Motor neuron (in vitro differentiated cells): ENCODE measurements around the gene CPSF4L. TPM values are rescaled to one million over a fixed set of nuclear protein-coding genes. Genes with fewer than 3 reads are reported as not detected.

Experiments
- ATAC-seq, 8 experiments: fragments of 200-7000 bp; cut with Tn5 transposase; replicated peaks in 6 of 8; 2 replicates each; pipeline ENCODE4 v1.8.0; 2021; ENCODE audit warnings: mild to moderate bottlenecking in 8 of 8, moderate library complexity in 8 of 8
- H3K27ac ChIP-seq, 2 donors: fragments of 250-450 bp; sonication (Bioruptor Pico); 2 replicates each; pipeline ENCODE4 v1.9.0; 2021; ENCODE audit warnings: antibody characterized with exemption in 2 of 2, mild to moderate bottlenecking in 2 of 2, moderate library complexity in 1 of 2
- H3K4me1 ChIP-seq, 2 donors: fragments of 250-450 bp; sonication (Bioruptor Pico); replicated peaks in 1 of 2; 2 replicates each; pipeline ENCODE4 v1.6.1; 2021; ENCODE audit warnings: antibody characterized with exemption in 2 of 2, mild to moderate bottlenecking in 2 of 2, moderate library complexity in 1 of 2
- H3K4me3 ChIP-seq, 5 donors: fragments of 250-450 bp; sonication (Bioruptor Pico); 2 replicates each; pipeline ENCODE4 v1.9.0; 2021; ENCODE audit warnings: antibody characterized with exemption in 5 of 5, mild to moderate bottlenecking in 5 of 5, moderate library complexity in 4 of 5
- WGBS, 10 experiments: fragments of 450-650 bp; shearing (Covaris generic); methylation state at CpG; one replicate each; pipeline ENCODE4 v1.0.0; 2022; 5-methylcytosine and 5-hydroxymethylcytosine counted together
- in situ Hi-C, 9 experiments: fragments of 400-800 bp; cut with MboI; loops; one replicate each; pipeline ENCODE4 v1.15.0; 2021; ENCODE audit warnings: low sequenced_read_pairs in 9 of 9, low pct_unique_long_range_greater_than_20kb in 2 of 9; ENCODE audit not compliant: unreplicated experiment in 9 of 9
- total RNA-seq, 8 experiments: library from RNA; unstranded; fragments of 300-600 nt; gene quantifications; 2 replicates each; pipeline versions ENCODE4 v1.2.3 to v1.2.4, GENCODE V29; 2022

The CPSF4L gene
- total RNA-seq, 8 experiments from 2014 or later: 0.37 to 0.38 TPM; not detected in 6

DNA sequence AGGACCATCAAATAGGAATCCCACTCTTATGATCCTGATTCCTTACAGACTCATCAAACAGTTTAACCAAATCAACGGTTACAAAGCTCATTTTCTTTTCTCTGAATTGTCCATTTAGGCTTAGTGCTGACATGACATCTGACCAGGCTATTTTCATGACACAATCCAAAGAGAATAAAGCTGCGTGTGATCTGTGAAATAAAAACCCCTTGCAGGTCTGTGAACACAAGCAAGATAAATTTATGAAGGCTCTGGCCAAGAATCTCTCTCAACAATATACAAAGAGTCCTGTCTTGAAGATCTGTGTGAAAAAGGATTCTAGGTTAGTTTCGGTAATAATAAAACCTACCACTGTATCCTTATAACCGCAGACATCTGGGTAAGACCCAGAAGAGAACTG, 46.8 kb downstream of the CPSF4L start:
- no peak overlapping the region for H3K4me3 ChIP-seq
- WGBS, 10 experiments: 23 to 100% (median 70%) methylated on average over 1 to 4 of the region's 4 CpGs; no CpG with 5 or more reads in 1 of the 10 experiments
- H3K27ac ChIP-seq: no peak overlapping the region
- ATAC-seq: no peak
- in situ Hi-C loops: no loop called here
- H3K4me1 ChIP-seq: no peaks in the 10 kb centered on the region

DNA sequence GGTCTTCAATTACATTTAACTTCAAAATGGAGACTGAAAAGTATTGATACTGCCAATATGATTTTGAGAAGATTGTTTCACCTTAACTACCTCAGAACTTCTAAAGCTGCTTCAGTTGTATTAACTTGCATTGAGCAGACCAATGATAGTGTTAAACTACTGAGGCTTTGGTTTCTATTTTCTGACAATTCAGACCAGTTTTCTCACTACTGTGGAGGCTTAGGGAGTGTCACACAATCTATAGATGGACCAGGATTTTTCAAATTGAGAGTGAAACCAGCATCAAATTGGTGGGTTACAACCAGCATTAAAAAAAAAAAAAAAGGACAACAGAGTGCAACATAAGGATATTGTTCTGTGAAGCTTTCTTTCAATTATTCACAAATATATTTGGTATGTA, 47.7 kb downstream of the CPSF4L start:
- in situ Hi-C loops: no loop called here
- Histone ChIP-seq H3K4me1 (no peaks in the 10 kb centered on the region), H3K4me3 (no peak overlapping the region), H3K27ac (no peak overlapping the region)
- ATAC-seq: no peak

DNA sequence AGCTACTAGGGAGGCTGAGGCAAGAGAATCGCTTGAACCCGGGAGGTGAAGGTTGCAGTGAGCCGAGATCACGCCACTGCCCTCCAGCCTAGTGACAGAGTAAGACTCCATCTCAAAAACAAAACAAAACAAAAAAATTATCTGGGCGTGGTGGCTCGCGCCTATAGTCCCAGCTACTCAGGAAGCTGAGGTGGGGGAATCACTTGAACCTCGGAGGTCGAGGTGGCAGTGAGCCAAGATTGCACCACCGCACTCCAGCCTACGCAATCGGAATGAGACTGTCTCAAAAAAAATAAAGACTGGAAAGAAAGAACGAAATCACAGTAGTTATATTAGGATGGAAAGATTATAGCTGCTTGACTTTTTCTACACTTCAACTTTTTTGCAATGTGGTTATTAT, 49.9 kb downstream of the CPSF4L start:
- Histone ChIP-seq H3K4me1 (no peaks in the 10 kb centered on the region), H3K4me3 (no peak overlapping the region), H3K27ac (no peak overlapping the region)
- no peak for ATAC-seq
- WGBS, 10 experiments: 73 to 100% (median 92%) methylated on average over 3 to 12 of the region's 13 CpGs
- in situ Hi-C loops: no loop called here

DNA sequence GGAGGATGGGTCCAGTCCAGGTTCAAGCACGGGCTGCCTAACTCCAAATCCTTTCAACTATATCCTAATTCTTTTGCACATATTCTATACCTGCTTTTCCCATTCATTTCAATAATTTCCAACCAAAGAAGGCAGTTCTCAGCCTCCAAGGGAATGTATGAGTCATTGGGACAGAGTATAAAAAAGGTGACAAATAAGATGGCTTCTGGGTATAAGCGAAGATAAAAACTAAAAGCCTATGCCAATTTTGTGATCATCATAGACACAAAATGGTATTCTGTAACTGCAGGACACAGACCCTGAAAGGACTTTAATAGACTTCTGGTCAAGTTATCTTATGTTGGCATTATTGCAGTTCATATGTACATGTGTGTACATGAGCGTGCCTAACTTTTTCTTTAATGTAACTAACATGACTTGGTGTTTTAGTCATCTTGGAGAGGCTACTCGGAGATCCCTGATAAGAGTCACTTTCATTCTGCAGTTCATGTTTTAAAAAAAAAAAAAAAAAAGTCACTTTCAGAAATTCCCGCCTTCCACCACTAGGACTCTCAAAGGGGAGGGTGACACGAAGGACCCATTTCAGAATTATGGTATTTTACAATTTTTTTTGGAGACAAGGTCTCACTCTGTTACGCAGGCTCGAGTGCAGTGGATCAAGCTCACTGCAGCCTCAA, 51.5 kb downstream of the CPSF4L start:
- 50 to 100% (median 90%) methylated on average over 2 to 8 of the region's 8 CpGs for WGBS, 10 experiments
- in situ Hi-C loops: no loop called here
- Histone ChIP-seq H3K4me1 (no peaks in the 10 kb centered on the region), H3K27ac (no peak overlapping the region), H3K4me3 (no peak overlapping the region)
- no peak for ATAC-seq

DNA sequence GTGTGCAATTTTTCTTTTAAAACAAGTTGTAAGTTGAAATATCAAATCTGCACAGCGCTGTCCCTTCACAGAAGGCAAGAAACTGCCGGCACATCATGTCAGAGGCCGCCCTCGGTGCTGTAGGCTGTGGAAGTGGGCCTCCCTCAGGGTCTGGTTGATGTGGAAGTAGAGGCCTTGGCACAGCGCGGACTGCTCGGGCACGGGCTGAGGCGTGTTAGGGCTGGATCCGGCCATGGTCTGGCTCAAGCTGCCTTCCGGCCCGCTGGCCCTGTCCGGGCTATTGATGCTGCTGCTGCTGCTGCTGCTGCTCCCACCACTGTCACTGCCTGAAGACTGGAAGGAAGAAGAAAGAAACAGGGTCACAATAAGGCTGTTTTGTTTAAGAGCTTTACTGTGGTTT, 52.2 kb downstream of the CPSF4L start:
- H3K4me1 ChIP-seq: no peaks in the 10 kb centered on the region
- no peak overlapping the region for H3K27ac ChIP-seq
- in situ Hi-C loops: no loop called here
- H3K4me3 ChIP-seq: no peak overlapping the region
- WGBS, 10 experiments: 60 to 100% (median 96%) methylated on average over 1 to 8 of the region's 13 CpGs; no CpG with 5 or more reads in 5 of the 10 experiments
- ATAC-seq: peak in 4 of 8 experiments; percentile 16 to 36 (median 26)

DNA sequence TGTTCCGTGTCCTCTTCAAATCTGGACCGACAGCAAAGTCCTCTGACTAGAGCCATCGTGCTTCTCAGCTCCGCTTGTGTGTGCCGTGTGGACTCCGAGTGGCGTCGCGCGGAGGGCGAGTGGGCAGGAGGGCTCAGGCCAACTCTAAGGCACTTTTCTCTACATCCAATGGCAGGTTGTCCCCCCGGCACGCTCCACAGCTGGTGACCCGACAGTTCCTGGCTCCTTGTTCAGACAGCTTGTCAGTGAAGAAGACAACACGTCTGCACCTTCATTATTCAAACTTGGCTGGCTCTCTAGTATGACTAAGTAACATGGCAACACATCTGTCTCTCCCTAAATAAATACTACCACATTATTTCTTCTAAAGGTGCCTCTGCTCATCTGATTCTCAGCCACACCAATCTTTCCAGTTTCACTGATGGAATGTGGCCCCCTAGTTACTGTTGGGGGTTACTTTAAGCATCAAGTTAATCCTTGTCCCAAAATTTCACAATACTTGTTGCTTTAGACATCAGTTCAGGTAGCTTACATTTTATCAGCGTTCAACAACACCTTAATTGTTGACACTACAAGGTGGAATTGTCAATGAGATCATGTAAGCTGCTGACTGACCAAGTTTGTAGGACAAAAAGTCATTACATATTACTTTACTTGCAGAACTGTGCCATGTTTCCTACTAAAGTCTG, 53.4 kb downstream of the CPSF4L start:
- WGBS, 10 experiments: 80 to 100% (median 92%) methylated on average over 1 to 16 of the region's 16 CpGs; no CpG with 5 or more reads in 2 of the 10 experiments
- no peak overlapping the region for H3K4me3 ChIP-seq
- in situ Hi-C loops: no loop called here
- H3K27ac ChIP-seq: no peak overlapping the region
- ATAC-seq: no peak
- no peaks in the 10 kb centered on the region for H3K4me1 ChIP-seq

DNA sequence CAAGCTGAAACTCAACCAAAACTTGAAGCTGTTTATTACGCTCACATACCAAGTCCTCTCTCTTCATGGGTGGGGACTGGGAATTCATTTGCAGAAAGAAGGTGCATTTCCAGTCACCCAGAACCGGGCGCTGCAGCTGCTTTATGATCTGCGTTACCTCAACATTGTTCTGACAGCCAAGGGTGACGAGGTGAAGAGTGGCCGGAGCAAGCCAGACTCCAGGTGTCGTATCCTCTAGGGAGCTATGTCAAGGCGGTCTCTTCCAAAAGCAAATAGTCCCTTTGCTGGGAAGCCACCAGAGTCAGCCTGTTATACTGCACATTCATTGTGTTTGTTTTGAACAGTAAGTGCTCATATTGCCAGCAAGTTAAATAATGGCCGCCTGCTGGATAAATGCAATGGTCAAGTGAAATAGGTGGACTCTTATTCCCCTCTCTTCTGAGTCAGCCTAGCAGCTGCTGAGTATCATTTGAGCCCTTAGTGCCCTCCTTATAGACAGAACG, 56.2 kb downstream of the CPSF4L start:
- peak in 4 of 8 experiments; percentile 38 to 92 (median 70) for ATAC-seq

DNA sequence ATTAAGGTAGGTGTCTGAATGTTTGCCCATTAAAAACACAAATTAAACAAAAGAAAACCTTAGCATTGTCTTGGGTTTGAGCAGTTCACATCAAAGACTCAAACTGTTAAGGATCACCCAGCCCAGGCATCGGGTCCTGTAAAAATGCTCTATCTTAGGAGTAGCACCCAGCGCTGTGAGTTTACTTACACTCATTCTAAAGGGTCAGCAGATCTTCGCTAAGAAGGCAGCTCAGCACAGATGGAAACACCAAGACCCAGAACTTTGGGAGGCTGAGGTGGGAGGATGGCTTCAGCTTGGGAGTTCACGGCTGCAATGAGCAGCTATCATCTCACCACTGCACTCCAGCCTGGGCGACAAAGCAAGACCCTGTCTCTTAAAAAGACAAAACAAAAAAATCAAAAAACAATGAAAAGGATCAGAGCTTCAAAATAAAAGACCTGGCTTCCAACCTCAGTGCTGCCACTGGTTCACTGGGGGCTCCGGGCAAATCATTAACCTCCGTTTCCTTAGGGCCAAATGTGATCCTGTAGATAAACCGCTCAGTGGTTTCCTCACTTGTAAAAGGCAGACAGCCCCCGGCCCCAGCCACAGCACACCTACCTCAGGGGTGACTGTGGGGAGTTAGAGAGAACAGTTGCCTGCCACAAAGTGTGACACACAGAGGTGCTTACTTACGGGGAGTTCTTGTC, 57.7 kb downstream of the CPSF4L start:
- ATAC-seq: no peak

More for the DNA sequence above, 56.2 kb downstream of the CPSF4L start:
- H3K27ac ChIP-seq: no peak overlapping the region
- H3K4me1 ChIP-seq: no peaks in the 10 kb centered on the region
- in situ Hi-C loops: no loop called here
- no peak overlapping the region for H3K4me3 ChIP-seq
- WGBS, 10 experiments: 28 to 100% (median 86%) methylated on average over 1 to 10 of the region's 10 CpGs

DNA sequence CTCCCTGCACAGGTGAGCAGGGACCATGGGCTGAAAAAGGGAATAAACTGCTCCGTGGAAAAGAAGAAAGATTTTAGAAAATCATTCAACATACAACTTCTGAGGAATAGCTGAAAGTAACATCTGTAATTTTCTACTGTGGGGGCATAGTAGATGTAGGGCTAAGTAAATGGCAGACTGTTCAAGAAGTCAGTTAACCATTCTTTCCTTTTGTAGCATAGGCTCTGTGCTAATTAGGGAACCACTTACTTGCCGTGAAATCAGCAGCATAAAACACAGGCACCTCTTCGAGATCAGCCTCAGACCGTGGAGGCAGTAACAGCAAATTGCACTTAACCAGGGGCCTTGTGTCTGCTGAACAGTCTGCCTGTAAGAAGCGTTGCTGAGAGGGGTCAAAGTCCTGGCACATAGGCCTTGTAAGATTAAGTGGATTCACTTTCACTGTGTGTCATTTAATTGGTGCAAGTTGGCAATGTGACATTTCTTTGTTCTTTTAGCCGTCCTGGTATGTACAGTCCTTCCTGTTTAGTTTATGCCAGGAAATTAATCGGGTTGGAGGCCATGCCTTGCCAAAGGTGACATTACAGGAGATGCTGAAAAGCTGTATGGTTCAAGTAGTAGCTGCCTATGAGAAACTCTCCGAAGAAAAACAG, 58.4 kb downstream of the CPSF4L start:
- Histone ChIP-seq H3K27ac (no peak overlapping the region), H3K4me1 (no peaks in the 10 kb centered on the region), H3K4me3 (no peak overlapping the region)
- 60 to 95% (median 76%) methylated on average over 3 to 8 of the region's 8 CpGs; no CpG with 5 or more reads in 2 of the 10 experiments for WGBS, 10 experiments
- no peak for ATAC-seq
- in situ Hi-C loops: no loop called here

More for the DNA sequence above, 57.7 kb downstream of the CPSF4L start:
- Histone ChIP-seq H3K4me3 (no peak overlapping the region), H3K4me1 (no peaks in the 10 kb centered on the region), H3K27ac (no peak overlapping the region)
- WGBS, 10 experiments: 40 to 100% (median 74%) methylated on average over 1 to 10 of the region's 10 CpGs; no CpG with 5 or more reads in 1 of the 10 experiments
- in situ Hi-C loops: no loop called here

DNA sequence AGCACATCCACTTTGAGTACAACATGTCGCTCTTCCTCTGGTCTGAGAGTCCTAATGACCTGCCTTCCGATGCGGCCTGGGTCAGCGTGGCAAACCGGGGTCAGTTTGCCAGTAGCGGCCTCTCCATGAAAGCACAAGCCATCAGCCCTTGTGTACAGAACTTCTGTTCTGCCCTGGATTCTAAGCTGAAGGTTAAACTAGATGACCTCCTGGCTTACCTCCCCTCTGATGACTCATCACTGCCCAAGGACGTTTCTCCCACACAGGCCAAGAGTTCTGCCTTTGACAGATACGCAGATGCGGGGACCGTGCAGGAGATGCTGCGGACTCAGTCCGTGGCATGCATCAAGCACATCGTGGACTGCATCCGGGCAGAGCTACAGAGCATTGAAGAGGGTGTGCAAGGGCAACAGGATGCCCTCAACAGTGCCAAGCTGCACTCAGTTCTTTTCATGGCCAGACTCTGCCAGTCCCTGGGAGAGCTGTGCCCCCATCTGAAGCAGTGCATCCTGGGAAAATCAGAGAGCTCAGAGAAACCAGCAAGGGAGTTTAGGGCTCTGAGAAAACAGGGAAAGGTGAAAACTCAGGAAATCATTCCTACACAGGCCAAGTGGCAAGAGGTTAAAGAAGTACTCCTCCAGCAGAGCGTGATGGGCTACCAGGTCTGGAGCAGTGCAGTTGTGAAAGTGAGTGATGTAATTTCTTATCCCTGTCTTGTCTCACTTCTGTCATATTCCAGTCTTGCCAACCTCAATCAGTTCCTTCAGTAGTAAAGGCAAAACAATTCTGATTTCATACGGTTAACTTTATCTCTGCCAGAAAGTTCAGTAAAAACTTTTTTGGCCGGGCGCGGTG, 60.2 kb downstream of the CPSF4L start:
- in situ Hi-C loops: no loop called here
- 84 to 100% (median 93%) methylated on average over 1 to 15 of the region's 19 CpGs; no CpG with 5 or more reads in 1 of the 10 experiments for WGBS, 10 experiments
- Histone ChIP-seq H3K4me1 (no peaks in the 10 kb centered on the region), H3K27ac (no peak overlapping the region), H3K4me3 (no peak overlapping the region)
- ATAC-seq: peak in 4 of 8 experiments; percentile 22 to 42 (median 33)

DNA sequence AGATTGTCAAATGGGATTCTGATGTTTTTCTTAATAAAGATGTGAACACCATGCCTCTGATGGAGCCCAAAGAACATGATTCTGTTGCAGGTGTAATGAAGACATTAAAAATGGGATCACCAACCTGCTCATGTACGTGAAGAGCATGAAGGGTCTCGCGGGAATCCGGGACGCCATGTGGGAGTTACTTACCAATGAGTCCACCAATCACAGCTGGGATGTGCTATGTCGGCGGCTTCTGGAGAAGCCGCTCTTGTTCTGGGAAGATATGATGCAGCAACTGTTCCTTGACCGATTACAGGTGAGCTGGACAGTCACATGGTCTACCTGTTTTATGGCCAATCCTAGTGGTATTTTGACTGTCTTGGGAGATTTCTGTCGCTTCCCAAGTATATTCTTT, 61.2 kb downstream of the CPSF4L start:
- no peak for ATAC-seq
- 60 to 100% (median 95%) methylated on average over 1 to 10 of the region's 10 CpGs; no CpG with 5 or more reads in 2 of the 10 experiments for WGBS, 10 experiments
- no peaks in the 10 kb centered on the region for H3K4me1 ChIP-seq
- H3K27ac ChIP-seq: no peak overlapping the region
- H3K4me3 ChIP-seq: no peak overlapping the region
- in situ Hi-C loops: no loop called here

DNA sequence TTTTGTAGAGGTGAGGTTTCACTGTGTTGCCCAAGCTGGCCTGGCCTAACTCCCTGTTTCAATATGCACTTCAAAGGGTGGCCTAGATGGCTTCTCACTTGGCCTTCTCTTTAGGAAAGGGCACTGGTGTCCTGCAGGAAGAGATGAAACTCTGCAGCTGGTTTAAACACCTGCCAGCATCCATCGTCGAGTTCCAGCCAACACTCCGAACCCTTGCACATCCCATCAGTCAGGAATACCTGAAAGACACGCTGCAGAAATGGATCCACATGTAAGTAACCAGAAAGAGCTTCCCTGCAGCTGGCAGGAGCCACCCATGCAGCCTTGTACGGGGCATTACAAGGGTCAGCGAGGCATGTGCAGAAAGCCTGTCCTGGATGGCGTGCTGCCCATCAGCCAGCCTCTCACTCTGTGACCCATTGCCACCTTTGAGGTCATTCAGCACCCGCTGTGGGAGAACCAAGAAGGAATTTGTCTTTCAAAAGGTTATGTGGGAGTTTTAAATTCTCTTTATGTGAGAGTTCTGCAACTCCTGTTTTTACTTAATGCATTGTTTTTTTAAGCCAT, 61.8 kb downstream of the CPSF4L start:
- WGBS, 10 experiments: 58 to 100% (median 89%) methylated on average over 2 to 7 of the region's 8 CpGs; no CpG with 5 or more reads in 3 of the 10 experiments
- H3K4me3 ChIP-seq: no peak overlapping the region
- in situ Hi-C loops: loop anchor here (10.0 to 25.0 kb wide), 3 partner anchors 463 to 638 kb away; no protein-coding TSS in a partner anchor
- H3K27ac ChIP-seq: no peak overlapping the region
- ATAC-seq: no peak
- H3K4me1 ChIP-seq: no peaks in the 10 kb centered on the region
